ENCODE results near the gene MISP. TPM values are rescaled to one million over a fixed set of nuclear protein-coding genes. Genes with fewer than 3 reads are reported as not detected.

MISP gene
- total RNA-seq, 4 donors from 2014 or later: 197 to 501 (median 402) TPM

DNA sequence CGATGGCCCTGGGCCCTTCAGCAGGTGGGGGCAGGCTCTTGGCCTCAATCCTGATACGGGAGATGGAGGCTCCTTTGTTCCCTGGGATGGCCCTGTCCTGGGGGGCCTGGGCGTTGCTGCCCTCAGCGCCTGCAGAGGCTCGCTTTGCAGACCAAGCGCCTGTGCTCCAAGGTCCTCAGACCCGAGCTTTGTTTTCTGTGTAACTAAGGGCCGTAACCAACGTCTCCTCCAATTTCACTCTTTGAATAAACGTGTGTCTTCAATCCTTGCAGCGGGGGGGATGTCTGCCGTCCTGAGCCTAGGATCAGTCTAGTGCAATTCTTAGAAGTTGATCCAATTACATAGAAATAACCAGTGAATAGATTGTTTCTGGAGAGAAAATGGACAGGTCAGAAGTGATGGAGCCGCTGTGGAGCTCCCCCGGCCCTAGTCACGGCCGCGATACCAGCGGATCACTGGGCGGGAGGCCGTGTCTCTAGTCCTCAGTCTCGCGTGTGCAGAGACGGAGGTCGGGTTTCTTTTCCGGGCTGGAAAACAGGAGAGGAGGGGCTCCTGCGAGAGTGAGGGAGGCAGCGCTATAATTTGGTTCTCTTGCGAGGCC is 51.7 kb downstream of the MISP start:
- H3K9me3 ChIP-seq: no peaks in the 10 kb centered on the region
- peak overlapping the region; percentile 98 to 100 (median 100) for H3K27ac ChIP-seq
- H3K36me3 ChIP-seq: peaks cover 0 to 41% (median 34%) of the 10 kb centered on the region in 4 donors
- WGBS, 2 donors (ENCODE audit: low coverage in 1 of 2): 63 to 93% methylated on average over 8 to 28 of the region's 28 CpGs
- intact Hi-C loops (cut with DNase I; ENCODE audit: low total_unique reads) (no loop called here), in situ Hi-C loops (cut with MboI; ENCODE audit: low pct_ligation_motif_present in 1 of 4, low pct_unique_long_range_greater_than_20kb in 1 of 4, low sequenced_read_pairs in 3 of 4) (no loop called here)
- peaks cover 39 to 50% (median 47%) of the 10 kb centered on the region in 4 donors for H3K4me1 ChIP-seq
- H3K27me3 ChIP-seq: no peaks in the 10 kb centered on the region
- no peak for DNase-seq
- no peak overlapping the region for H3K4me3 ChIP-seq
- TF ChIP-seq POLR2AphosphoS5 (IDR thresholded peaks at IDR 0.05) (no peak), EP300 (IDR thresholded peaks at IDR 0.05; ENCODE audit: low read depth) (no peak), POLR2A (IDR thresholded peaks at IDR 0.05) (no peak)
- TF ChIP-seq, protein P1, sequence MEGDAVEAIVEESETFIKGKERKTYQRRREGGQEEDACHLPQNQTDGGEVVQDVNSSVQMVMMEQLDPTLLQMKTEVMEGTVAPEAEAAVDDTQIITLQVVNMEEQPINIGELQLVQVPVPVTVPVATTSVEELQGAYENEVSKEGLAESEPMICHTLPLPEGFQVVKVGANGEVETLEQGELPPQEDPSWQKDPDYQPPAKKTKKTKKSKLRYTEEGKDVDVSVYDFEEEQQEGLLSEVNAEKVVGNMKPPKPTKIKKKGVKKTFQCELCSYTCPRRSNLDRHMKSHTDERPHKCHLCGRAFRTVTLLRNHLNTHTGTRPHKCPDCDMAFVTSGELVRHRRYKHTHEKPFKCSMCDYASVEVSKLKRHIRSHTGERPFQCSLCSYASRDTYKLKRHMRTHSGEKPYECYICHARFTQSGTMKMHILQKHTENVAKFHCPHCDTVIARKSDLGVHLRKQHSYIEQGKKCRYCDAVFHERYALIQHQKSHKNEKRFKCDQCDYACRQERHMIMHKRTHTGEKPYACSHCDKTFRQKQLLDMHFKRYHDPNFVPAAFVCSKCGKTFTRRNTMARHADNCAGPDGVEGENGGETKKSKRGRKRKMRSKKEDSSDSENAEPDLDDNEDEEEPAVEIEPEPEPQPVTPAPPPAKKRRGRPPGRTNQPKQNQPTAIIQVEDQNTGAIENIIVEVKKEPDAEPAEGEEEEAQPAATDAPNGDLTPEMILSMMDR (IDR thresholded peaks at IDR 0.05): no peak

DNA sequence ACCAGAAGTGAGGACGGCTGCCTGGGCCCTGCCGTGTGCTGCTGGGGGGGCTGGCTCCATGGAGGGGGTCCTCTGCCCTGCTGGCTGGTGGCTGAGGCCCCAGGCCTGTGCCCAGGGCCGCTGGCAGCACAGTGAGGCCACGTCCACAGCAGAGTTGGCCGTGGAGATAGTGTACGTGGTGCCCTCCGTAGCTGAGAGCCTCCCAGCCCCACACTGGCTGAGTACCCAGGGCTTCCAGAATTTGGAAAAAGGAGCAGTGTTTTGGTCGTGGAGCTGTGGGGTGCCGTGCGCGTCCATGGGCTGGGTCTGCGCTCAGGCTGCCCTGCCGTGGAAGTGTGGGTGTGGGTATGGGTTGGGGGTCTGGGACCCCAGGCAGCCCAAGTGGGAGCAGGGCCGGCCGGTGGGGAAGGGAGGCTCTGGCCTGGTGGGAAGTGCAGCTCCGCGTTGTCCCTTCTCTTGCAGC is 52.2 kb downstream of the MISP start:
- intact Hi-C loops (cut with DNase I; ENCODE audit: low total_unique reads): no loop called here
- H3K27me3 ChIP-seq: no peaks in the 10 kb centered on the region
- 77% methylated on average over 15 of the region's 17 CpGs; no CpG with 5 or more reads in 1 of the 2 donors for WGBS, 2 donors (ENCODE audit: low coverage in 1 of 2)
- H3K9me3 ChIP-seq: no peaks in the 10 kb centered on the region
- H3K4me1 ChIP-seq: peaks cover 39 to 50% (median 47%) of the 10 kb centered on the region in 4 donors
- peaks cover 0 to 46% (median 37%) of the 10 kb centered on the region in 4 donors for H3K36me3 ChIP-seq
- no peak for TF ChIP-seq POLR2AphosphoS5 (IDR thresholded peaks at IDR 0.05)
- TF ChIP-seq, protein P1 (IDR thresholded peaks at IDR 0.05): no peak
- TF ChIP-seq EP300 (IDR thresholded peaks at IDR 0.05; ENCODE audit: low read depth): no peak
- TF ChIP-seq POLR2A (IDR thresholded peaks at IDR 0.05): no peak
- peak overlapping the region; percentile 98 to 100 (median 100) for H3K27ac ChIP-seq
- in situ Hi-C loops (cut with MboI; ENCODE audit: low pct_ligation_motif_present in 1 of 4, low pct_unique_long_range_greater_than_20kb in 1 of 4, low sequenced_read_pairs in 3 of 4): no loop called here
- DNase-seq: no peak
- no peak overlapping the region for H3K4me3 ChIP-seq

DNA sequence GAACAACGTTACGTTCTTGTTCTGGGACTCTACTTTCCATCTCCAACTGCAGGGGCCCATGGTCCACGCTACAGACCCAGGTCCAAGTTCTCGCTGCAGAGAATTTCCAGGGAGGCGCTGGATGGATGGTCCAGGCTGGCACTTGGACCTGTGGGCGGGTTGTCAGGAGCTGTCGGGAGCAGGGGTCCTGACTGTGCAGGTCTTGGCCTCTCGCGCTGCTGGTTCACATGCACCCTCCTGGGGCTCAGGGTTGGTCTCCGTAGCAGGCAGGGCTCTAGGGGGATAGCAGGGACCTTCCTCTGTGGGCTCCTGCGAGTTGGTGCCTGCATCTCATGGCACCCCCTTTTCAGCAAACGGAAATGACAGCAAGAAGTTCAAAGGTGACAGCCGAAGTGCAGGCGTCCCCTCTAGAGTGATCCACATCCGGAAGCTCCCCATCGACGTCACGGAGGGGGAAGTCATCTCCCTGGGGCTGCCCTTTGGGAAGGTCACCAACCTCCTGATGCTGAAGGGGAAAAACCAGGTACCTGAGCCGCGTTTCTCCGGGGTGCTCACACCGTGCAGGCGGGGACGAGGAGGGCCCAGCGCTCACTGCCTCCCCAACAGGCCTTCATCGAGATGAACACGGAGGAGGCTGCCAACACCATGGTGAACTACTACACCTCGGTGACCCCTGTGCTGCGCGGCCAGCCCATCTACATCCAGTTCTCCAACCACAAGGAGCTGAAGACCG is 52.9 kb downstream of the MISP start:
- no peaks in the 10 kb centered on the region for H3K27me3 ChIP-seq
- intact Hi-C loops (cut with DNase I; ENCODE audit: low total_unique reads): no loop called here
- TF ChIP-seq POLR2A (IDR thresholded peaks at IDR 0.05) (no peak), EP300 (IDR thresholded peaks at IDR 0.05; ENCODE audit: low read depth) (no peak), POLR2AphosphoS5 (IDR thresholded peaks at IDR 0.05) (no peak)
- TF ChIP-seq, protein P1 (IDR thresholded peaks at IDR 0.05): no peak

DNA sequence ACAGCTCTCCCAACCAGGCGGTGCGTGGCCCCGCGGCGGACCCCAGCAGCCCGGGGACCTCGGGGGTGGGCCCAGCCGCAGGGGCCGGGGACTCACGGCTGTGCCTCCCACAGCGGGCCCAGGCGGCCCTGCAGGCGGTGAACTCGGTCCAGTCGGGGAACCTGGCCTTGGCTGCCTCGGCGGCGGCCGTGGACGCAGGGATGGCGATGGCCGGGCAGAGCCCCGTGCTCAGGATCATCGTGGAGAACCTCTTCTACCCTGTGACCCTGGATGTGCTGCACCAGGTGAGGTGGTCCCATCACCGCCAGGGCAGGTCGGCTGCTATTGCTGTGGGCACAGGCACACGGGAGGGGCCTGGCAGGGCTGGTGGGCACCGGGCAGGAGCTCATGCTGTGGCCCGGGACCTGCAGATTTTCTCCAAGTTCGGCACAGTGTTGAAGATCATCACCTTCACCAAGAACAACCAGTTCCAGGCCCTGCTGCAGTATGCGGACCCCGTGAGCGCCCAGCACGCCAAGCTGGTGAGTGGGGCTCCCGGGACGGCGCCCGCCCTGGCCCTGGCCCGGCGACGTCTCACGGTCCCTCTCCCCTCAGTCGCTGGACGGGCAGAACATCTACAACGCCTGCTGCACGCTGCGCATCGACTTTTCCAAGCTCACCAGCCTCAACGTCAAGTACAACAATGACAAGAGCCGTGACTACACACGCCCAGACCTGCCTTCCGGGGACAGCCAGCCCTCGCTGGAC is 53.7 kb downstream of the MISP start:
- no peak for DNase-seq
- intact Hi-C loops (cut with DNase I; ENCODE audit: low total_unique reads): no loop called here
- WGBS, 2 donors (ENCODE audit: low coverage in 1 of 2): 91% methylated on average over 42 of the region's 53 CpGs; no CpG with 5 or more reads in 1 of the 2 donors
- peaks cover 0 to 60% (median 44%) of the 10 kb centered on the region in 4 donors for H3K36me3 ChIP-seq
- no peak overlapping the region for H3K27ac ChIP-seq
- H3K4me3 ChIP-seq: no peak overlapping the region
- H3K4me1 ChIP-seq: peaks cover 37 to 38% (median 38%) of the 10 kb centered on the region in 4 donors
- H3K27me3 ChIP-seq: no peaks in the 10 kb centered on the region
- no peaks in the 10 kb centered on the region for H3K9me3 ChIP-seq
- in situ Hi-C loops (cut with MboI; ENCODE audit: low pct_ligation_motif_present in 1 of 4, low pct_unique_long_range_greater_than_20kb in 1 of 4, low sequenced_read_pairs in 3 of 4): no loop called here
- TF ChIP-seq POLR2AphosphoS5 (IDR thresholded peaks at IDR 0.05) (peak in 1 of 3 donors; percentile 32), EP300 (IDR thresholded peaks at IDR 0.05; ENCODE audit: low read depth) (no peak)

More for the DNA sequence above, 52.9 kb downstream of the MISP start:
- H3K27ac ChIP-seq: no peak overlapping the region
- peaks cover 39 to 46% (median 45%) of the 10 kb centered on the region in 4 donors for H3K4me1 ChIP-seq
- 33 to 85% methylated on average over 1 to 31 of the region's 31 CpGs for WGBS, 2 donors (ENCODE audit: low coverage in 1 of 2)
- no peak for DNase-seq
- H3K4me3 ChIP-seq: no peak overlapping the region
- no peaks in the 10 kb centered on the region for H3K9me3 ChIP-seq
- H3K36me3 ChIP-seq: peaks cover 0 to 53% (median 41%) of the 10 kb centered on the region in 4 donors
- in situ Hi-C loops (cut with MboI; ENCODE audit: low pct_ligation_motif_present in 1 of 4, low pct_unique_long_range_greater_than_20kb in 1 of 4, low sequenced_read_pairs in 3 of 4): no loop called here

All from transverse colon (tissue), 4 donors.